Caco-2 (cell line): ENCODE data around the gene SLC7A1. TPM values are rescaled to one million over a fixed set of nuclear protein-coding genes. Genes with fewer than 3 reads are reported as not detected.
A peak's percentile ranks its signal among the peaks of the same experiment; 100 is the strongest.

Source experiments
- BruUV-seq: library from RNA; stranded (reverse); fragments of 400-500 nt; replicated peaks from 2 replicates; lab custom pipeline; 2021; lab: Mats Ljungman, UMichigan
- CTCF ChIA-PET: fragments of 300-600 bp; sonication (Branson Sonifier 250); formaldehyde crosslinking; loops from one replicate; lab custom pipeline; 2022; ENCODE audit warnings: antibody characterized with exemption; lab: Charles Lee
- POLR2A ChIA-PET: fragments of 300-600 bp; sonication (Branson Sonifier 250); formaldehyde crosslinking; loops from one replicate; lab custom pipeline; 2022; ENCODE audit warnings: antibody characterized with exemption; lab: Charles Lee
- DNase-seq, 2 experiments: peaks; one replicate each; pipeline versions ENCODE4 v3.0.0 to v3.0.0-alpha.2; 2020 to 2022
- H3K27me3 ChIP-seq: replicated peaks from 2 replicates; pipeline ENCODE4 v1.6.0; 2011; ENCODE audit warnings: low read length; ENCODE audit not compliant: control insufficient read depth, insufficient read depth
- H3K36me3 ChIP-seq: 2 replicates; pipeline ENCODE4 v1.5.1; 2011; ENCODE audit warnings: low read length; ENCODE audit not compliant: control insufficient read depth, insufficient read depth
- H3K4me1 ChIP-seq: fragments of 250-450 bp; sonication (Bioruptor Pico); 2 replicates; pipeline ENCODE4 v1.5.1; 2020; ENCODE audit warnings: mild to moderate bottlenecking
- H3K4me3 ChIP-seq: 2 replicates; pipeline ENCODE4 v1.5.1; 2011; ENCODE audit warnings: low read depth, mild to moderate bottlenecking, control low read depth, low read length
- H3K9me3 ChIP-seq: fragments of 250-450 bp; sonication (Bioruptor Pico); 2 replicates; pipeline ENCODE4 v1.5.1; 2020; ENCODE audit warnings: mild to moderate bottlenecking, moderate library complexity
- H3K27ac Mint-ChIP-seq: one replicate; pipeline ENCODE4 v1.8.0; 2022; ENCODE audit warnings: mixed read lengths; ENCODE audit not compliant: unreplicated experiment
- H3K27me3 Mint-ChIP-seq: one replicate; pipeline ENCODE4 v1.8.0; 2022; ENCODE audit warnings: mixed read lengths; ENCODE audit not compliant: insufficient read depth, unreplicated experiment
- H3K36me3 Mint-ChIP-seq: one replicate; pipeline ENCODE4 v1.8.0; 2022; ENCODE audit warnings: mild to moderate bottlenecking, mixed read lengths; ENCODE audit not compliant: insufficient read depth, unreplicated experiment
- H3K4me1 Mint-ChIP-seq: one replicate; pipeline ENCODE4 v1.8.0; 2022; ENCODE audit warnings: low read depth, mixed read lengths; ENCODE audit not compliant: unreplicated experiment
- H3K4me3 Mint-ChIP-seq: one replicate; pipeline ENCODE4 v1.8.0; 2022; ENCODE audit warnings: mild to moderate bottlenecking, moderate library complexity, mixed read lengths; ENCODE audit not compliant: unreplicated experiment
- H3K9me3 Mint-ChIP-seq: one replicate; pipeline ENCODE4 v1.8.0; 2022; ENCODE audit warnings: mixed read lengths; ENCODE audit not compliant: unreplicated experiment
- CTCF ChIP-seq, 2 experiments: fragments of 200-600 bp in 1 of 2; IDR thresholded peaks; 1 replicate in 1 of 2; 2 replicates in 1 of 2; pipeline versions ENCODE4 v1.5.1 to v1.8.0; 2011 to 2022; ENCODE audit warnings: antibody characterized with exemption in 1 of 2, control low read depth in 1 of 2, inconsistent platforms in 1 of 2, low read depth in 1 of 2, low read length in 1 of 2, mild to moderate bottlenecking in 1 of 2, moderate library complexity in 1 of 2; ENCODE audit not compliant: insufficient read depth in 1 of 2, severe bottlenecking in 1 of 2, unreplicated experiment in 1 of 2
- intact Hi-C: fragments of 100-400 bp; cut with micrococcal nuclease; formaldehyde crosslinking; loops from one replicate; pipeline ENCODE4 v1.10.0; 2022; ENCODE audit not compliant: unreplicated experiment
- total RNA-seq: library from RNA; stranded (reverse); gene quantifications from 2 replicates; pipeline ENCODE4 v1.2.3, GENCODE V29; 2022

SLC7A1 gene
- total RNA-seq, 1 experiment from 2014 or later, result 180 TPM

- no peak for TF ChIP-seq CTCF (IDR thresholded peaks at IDR 0.05; ENCODE audit: insufficient read depth in 1 of 2, low read depth in 1 of 2, low read length in 1 of 2, severe bottlenecking in 1 of 2, unreplicated experiment in 1 of 2)
- Mint-ChIP-seq H3K4me1 (peaks cover 15% of the 10 kb centered on the region), H3K27ac (peak overlapping the region; percentile 37), H3K27me3 (peaks cover 3% of the 10 kb centered on the region), H3K4me3 (no peak overlapping the region), H3K9me3 (no peaks in the 10 kb centered on the region), H3K36me3 (peaks cover 71% of the 10 kb centered on the region)
- Histone ChIP-seq H3K36me3 (no peaks in the 10 kb centered on the region), H3K9me3 (no peaks in the 10 kb centered on the region), H3K4me3 (no peak overlapping the region), H3K4me1 (peaks cover 14% of the 10 kb centered on the region), H3K27me3 (no peaks in the 10 kb centered on the region)
- DNase-seq, result no peak
- ChIA-PET CTCF (interaction anchor here (0.6 kb wide), 1 partner anchor 33 kb away, joined by 3 read pairs; no protein-coding TSS in a partner anchor), POLR2A (no interaction called here)
- BruUV-seq, result no TSS peak
- intact Hi-C loops, result loop anchor here (5.0 kb wide), 1 partner anchor 88 kb away; no protein-coding TSS in a partner anchor
Measured at GRCh38 chr13:29504691-29505090, 90.8 kb downstream of the SLC7A1 start.

GRCh38 chr13:29503041-29503837 lies 92.2 kb downstream of the SLC7A1 start:
- no TSS peak for BruUV-seq
- H3K4me3 ChIP-seq, result no peak overlapping the region
- Mint-ChIP-seq H3K9me3 (no peaks in the 10 kb centered on the region), H3K27ac (no peak overlapping the region), H3K4me3 (no peak overlapping the region), H3K4me1 (peaks cover under 1% of the 10 kb centered on the region), H3K27me3 (peaks cover 3% of the 10 kb centered on the region), H3K36me3 (peaks cover 59% of the 10 kb centered on the region)
- POLR2A ChIA-PET, result no interaction called here
- intact Hi-C loops, result no loop called here
- no peak for DNase-seq
- peaks cover under 1% of the 10 kb centered on the region for H3K4me1 ChIP-seq
- H3K9me3 ChIP-seq, result no peaks in the 10 kb centered on the region
- no peaks in the 10 kb centered on the region for H3K27me3 ChIP-seq
- TF ChIP-seq CTCF (IDR thresholded peaks at IDR 0.05; ENCODE audit: insufficient read depth in 1 of 2, low read depth in 1 of 2, low read length in 1 of 2, severe bottlenecking in 1 of 2, unreplicated experiment in 1 of 2), result no peak
- CTCF ChIA-PET, result no interaction called here
- no peaks in the 10 kb centered on the region for H3K36me3 ChIP-seq

- H3K9me3 Mint-ChIP-seq, result no peaks in the 10 kb centered on the region
- H3K4me1 ChIP-seq, result no peaks in the 10 kb centered on the region
- H3K27me3 ChIP-seq, result no peaks in the 10 kb centered on the region
- peaks cover 3% of the 10 kb centered on the region for H3K27me3 Mint-ChIP-seq
- no peak overlapping the region for H3K4me3 ChIP-seq
- intact Hi-C loops, result no loop called here
- H3K27ac Mint-ChIP-seq, result no peak overlapping the region
- H3K9me3 ChIP-seq, result no peaks in the 10 kb centered on the region
- no peaks in the 10 kb centered on the region for H3K4me1 Mint-ChIP-seq
- no peak for DNase-seq
- no peak overlapping the region for H3K4me3 Mint-ChIP-seq
- POLR2A ChIA-PET, result no interaction called here
- CTCF ChIA-PET, result no interaction called here
- BruUV-seq, result no TSS peak
- no peaks in the 10 kb centered on the region for H3K36me3 ChIP-seq
- peaks cover 51% of the 10 kb centered on the region for H3K36me3 Mint-ChIP-seq
- TF ChIP-seq CTCF (IDR thresholded peaks at IDR 0.05; ENCODE audit: insufficient read depth in 1 of 2, low read depth in 1 of 2, low read length in 1 of 2, severe bottlenecking in 1 of 2, unreplicated experiment in 1 of 2), result no peak
Measured at GRCh38 chr13:29502391-29503008, 93.0 kb downstream of the SLC7A1 start.
